GM18508 (cell line): ENCODE data around the gene ZNF8.
"Not testable (repeated sequence)": the region's sequence is repeated elsewhere in the genome, so short reads cannot be mapped to it uniquely, and the experiment has no call there.

Source experiments
- ATAC-seq: cut with Tn5 transposase; IDR thresholded peaks from one replicate; pipeline ENCODE4 v1.9.1; 2021; ENCODE audit warnings: moderate number of reproducible peaks; ENCODE audit not compliant: insufficient read depth, unreplicated experiment

The ZNF8 gene

GRCh38 chr19:58278541-58279041 lies at the start of gene ZNF8:
Gene ZNF8, plus strand, starts transcription at chr19:58278955. Its CDS starts 127 bp downstream, at chr19:58279082.
- ATAC-seq, result peak; percentile 87

GRCh38 chr19:58229255-58229639 lies 49.5 kb upstream of the ZNF8 start:
- ATAC-seq, result no peak

GRCh38 chr19:58237324-58237723 lies 41.4 kb upstream of the ZNF8 start:
- no peak for ATAC-seq

- no peak for ATAC-seq
These were observed 35.4 kb upstream of the ZNF8 start for GRCh38 chr19:58243351-58243750.

GRCh38 chr19:58248886-58249285 lies 29.9 kb upstream of the ZNF8 start:
- no peak for ATAC-seq

- ATAC-seq, result no peak
These were observed 26.6 kb upstream of the ZNF8 start for GRCh38 chr19:58252102-58252685.

GRCh38 chr19:58258259-58258658 lies 20.5 kb upstream of the ZNF8 start:
- not testable (repeated sequence) for ATAC-seq

GRCh38 chr19:58261600-58261967 lies 17.2 kb upstream of the ZNF8 start:
- ATAC-seq, result no peak

- ATAC-seq, result no peak
These were observed 16.5 kb upstream of the ZNF8 start for GRCh38 chr19:58261968-58262921.

- no peak for ATAC-seq
These were observed 15.8 kb upstream of the ZNF8 start for GRCh38 chr19:58262922-58263296.

GRCh38 chr19:58265100-58265499 lies 13.7 kb upstream of the ZNF8 start:
- ATAC-seq, result no peak

GRCh38 chr19:58268344-58268743 lies 10.4 kb upstream of the ZNF8 start:
- ATAC-seq, result no peak

- ATAC-seq, result no peak
These were observed 4.0 kb upstream of the ZNF8 start for GRCh38 chr19:58274771-58275201.

GRCh38 chr19:58275564-58275963 lies 3.2 kb upstream of the ZNF8 start:
- no peak for ATAC-seq

- ATAC-seq, result no peak
These were observed 1.6 kb upstream of the ZNF8 start for GRCh38 chr19:58277197-58277596.

- no peak for ATAC-seq
These were observed 811 bp upstream of the ZNF8 start for GRCh38 chr19:58277748-58278540.

- ATAC-seq, result no peak
These were observed 528 bp downstream of the ZNF8 start for GRCh38 chr19:58279042-58279924.

GRCh38 chr19:58279925-58280316 lies 1.2 kb downstream of the ZNF8 start:
- no peak for ATAC-seq

- ATAC-seq, result no peak
These were observed 5.4 kb downstream of the ZNF8 start for GRCh38 chr19:58284199-58284598.

GRCh38 chr19:58291943-58292342 lies 13.2 kb downstream of the ZNF8 start:
- no peak for ATAC-seq
